T-helper 1 cell treated with Interleukin-12 subunit alpha and Interleukin-12 subunit beta and Interleukin-4 antibody, amounts not matched to agents 30 ng/mL and 1 ng/mL, for 36 hours (primary cell): ENCODE data around the gene VIT. TPM values are rescaled to one million over a fixed set of nuclear protein-coding genes. Genes with fewer than 3 reads are reported as not detected.
"Not testable (repeated sequence)": the region's sequence is repeated elsewhere in the genome, so short reads cannot be mapped to it uniquely, and the experiment has no call there.

Source experiments
- intact Hi-C: fragments of 100-400 bp; cut with micrococcal nuclease; formaldehyde crosslinking; loops from one replicate; pipeline ENCODE4 v1.15.1; 2024
- total RNA-seq: library from RNA; stranded (reverse); gene quantifications from 2 replicates; pipeline ENCODE4 v1.2.3, GENCODE V29; 2022

The VIT gene
- total RNA-seq, 1 donor from 2014 or later: not detected

DNA sequence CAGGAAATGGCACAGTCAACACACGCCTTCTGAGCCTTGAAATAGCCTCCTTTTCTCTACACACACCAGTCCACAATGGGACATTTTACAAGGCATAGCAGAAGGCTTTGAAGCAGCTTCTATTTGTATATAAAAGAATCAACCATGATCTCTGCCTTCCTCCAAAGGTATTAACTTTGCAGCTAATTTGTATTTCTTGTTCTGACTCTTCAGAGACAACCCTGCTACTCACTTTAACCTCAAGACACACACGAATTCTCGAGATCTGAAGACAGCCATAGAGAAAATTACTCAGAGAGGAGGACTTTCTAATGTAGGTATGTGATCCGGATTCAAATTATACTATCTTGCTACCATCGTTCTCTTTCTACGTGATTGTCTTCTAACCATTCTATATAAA, 104.6 kb downstream of the VIT start:
- intact Hi-C loops: no loop called here

DNA sequence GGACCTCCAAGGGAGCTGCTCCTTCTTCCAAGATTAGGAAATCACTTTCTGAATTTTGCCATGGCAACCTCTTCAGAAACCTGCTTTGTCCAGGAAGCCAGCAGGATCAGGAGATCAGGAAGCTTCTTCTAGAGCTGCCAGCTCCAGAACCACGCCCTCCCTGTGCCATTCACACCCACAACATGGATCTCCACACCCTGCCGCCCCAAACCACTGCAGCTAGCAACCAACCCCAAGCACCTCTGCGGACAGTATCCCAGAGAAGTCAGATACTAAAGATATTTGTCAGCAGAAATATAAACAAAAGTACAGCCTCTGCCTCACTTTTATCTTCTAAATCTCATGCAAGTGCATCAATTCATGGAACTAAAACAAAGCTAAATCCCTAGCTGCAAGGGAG, 106.4 kb downstream of the VIT start:
- intact Hi-C loops: no loop called here

- intact Hi-C loops: no loop called here
Observed at GRCh38 chr2:36805635-36806224, 109.2 kb downstream of the VIT start.

DNA sequence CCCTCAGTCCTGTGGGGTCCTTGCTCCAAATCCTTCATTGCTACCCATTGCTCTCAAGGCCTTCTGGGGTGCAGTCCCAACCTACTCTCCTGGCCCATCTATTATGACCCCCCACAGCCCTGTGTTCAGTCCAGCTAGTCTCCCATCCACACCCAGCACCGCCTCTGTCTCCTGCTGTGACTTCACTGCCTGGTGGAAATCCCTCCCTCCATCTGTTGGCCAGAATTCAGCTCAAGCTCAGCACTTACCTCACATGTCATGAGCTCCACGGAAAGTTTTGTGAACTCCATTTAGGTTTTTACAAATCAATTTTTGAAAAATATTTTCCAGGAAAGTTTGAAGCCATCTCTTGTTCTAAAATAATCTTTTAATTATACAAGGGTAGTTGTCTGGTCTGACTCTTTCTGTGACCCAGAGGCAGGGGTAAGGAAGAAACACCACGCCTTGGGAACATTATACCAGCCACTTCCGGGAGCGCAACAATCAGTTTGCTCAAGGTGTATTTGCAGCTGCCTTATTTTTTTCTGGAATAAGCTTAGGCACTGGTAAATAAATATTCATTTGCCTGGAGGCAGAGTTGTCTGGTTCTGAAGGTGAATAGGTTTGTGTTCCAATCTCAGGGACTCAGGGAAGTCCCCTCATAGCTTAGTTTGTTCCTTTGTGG, 110.8 kb downstream of the VIT start:
- intact Hi-C loops: no loop called here

- intact Hi-C loops: no loop called here
Observed at GRCh38 chr2:36808386-36809068, 112.0 kb downstream of the VIT start.

- intact Hi-C loops: no loop called here
Observed at GRCh38 chr2:36809069-36809445, 112.5 kb downstream of the VIT start.

GRCh38 chr2:36811071-36811470, 114.6 kb downstream of the VIT start:
- intact Hi-C loops: no loop called here

DNA sequence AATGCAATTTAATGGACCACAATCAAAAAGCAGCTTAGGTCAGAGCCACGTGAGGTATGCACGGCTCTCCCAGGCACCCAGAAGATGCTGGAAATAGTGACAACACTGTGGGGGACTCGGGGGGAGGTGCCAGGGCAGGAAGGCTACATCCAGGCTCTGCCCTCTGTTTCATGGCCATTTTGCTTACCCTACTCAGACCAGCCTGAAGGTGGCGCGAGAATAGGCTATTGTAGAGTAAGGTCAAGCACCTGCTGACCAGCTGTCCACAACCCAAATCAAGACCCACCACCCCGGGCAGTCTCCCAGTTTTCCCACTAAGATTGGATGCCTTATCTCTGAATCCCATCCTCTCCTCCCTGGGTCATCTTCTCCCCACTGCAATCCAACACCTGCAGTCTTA, 115.7 kb downstream of the VIT start:
- intact Hi-C loops: no loop called here

GRCh38 chr2:36818542-36818941, 122.0 kb downstream of the VIT start:
- intact Hi-C loops: no loop called here

DNA sequence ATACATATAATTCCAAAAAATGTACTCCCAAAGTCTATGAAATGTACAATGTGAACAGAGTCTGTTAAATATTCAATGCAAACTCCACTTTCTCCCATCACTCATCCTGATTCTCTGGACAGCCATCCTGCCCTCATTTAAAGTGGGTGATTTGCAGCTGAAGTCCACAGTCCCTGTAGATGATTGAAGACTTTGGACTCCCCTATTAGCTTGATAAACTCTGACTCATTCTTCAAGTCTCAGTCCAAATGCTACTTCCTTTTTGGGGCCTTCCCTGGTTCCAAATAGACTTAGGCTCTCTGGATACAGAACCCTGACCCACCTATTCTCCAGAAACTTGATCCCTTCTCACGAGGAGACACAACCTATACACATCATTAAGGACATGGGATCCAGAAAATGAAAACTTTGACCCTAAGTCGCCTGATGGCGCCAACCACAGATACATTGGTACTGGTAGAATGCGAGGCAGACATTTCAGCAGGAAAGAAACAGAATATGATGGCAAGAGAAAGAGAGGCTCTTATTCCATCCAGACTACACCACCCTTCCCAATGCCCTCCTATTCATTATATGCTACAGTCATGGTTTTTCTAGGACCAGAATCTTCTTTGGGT, 122.7 kb downstream of the VIT start:
- intact Hi-C loops: no loop called here

DNA sequence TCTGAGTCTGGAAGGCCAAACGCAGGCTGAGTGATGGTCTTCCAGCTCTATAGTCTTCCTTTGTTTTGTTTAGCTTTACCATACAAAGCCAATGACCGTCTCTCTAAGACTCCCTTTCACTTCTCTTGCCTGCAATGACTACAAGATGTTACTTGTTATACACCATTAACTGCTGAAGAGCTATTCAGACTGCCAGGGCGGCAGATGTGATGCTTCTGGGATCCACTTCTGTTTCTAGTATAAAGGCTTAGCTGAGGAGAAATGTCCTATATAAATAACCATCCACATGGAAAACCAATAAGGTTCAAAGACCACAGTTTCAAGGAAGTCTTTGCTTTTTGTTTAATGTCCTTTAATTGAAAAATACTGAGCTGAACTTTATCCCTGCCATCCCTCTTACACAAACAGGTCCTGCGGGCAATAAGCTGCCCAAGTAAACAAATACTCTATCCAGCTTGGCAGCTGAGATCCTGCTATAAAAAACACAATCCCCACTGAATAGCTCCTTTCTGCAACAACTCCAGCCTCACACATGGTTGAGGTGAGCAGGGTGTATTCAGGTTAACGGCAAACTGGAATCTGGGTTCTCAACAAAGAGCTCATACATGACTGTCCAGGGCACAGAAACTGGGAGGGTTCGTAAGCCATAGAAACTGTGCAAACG, 124.6 kb downstream of the VIT start:
- intact Hi-C loops: no loop called here

DNA sequence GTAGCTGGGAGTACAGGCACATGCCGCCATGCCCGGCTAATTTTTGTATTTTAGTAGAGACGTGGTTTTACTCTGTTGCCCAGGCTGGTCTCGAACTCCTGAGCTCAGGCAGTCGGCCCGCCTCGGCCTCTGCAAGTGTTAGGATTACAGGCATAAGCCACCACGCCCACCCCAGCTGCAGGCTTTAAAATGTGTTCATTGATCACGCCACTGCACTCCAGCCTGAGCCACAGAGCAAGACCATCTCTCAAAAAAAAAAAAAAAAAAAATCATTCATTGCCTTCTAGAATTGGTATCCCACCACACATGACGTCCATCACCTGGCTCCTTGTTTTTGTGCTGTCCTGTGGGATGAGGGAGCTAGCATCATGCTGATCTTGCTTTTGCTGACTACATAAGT, 127.4 kb downstream of the VIT start:
- intact Hi-C loops: no loop called here

DNA sequence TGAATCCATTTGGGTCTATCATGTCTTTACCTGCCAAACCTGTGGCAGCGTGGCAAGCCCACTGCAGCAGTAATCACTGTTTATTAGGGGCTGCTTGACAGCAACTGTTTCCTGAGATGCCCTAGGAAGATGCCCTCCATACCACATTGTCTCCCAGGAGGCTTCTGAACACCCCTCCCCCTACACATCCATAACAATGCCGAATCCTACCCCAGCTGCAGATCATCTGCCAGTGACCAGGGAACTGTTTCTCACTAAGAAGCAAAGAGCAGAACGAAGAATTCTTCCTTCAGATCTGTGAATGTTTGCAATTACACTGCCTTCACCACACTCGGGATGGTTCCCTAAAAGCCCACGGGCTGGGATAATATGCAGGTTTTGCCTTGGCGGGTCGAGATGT, 127.8 kb downstream of the VIT start:
- intact Hi-C loops: no loop called here

DNA sequence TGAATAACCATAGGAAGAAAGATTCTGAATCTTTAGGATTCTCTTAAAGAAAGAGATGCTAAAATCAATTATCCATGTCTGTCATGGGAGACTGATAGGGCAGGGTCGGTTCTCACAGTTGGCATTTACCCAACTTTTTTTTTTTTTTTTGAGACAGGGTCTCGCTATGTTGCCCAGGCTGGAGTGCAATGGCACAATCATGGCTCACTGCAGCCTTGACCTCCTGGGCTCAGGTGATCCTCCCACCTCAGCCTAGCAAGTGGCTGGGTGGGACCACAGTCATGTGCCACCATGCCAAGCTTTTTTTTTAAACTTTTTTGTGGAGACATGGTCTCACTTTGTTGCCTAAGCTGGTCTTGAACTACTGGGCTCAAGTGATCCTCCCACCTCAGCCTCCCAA, 128.2 kb downstream of the VIT start:
- intact Hi-C loops: not testable (repeated sequence)

GRCh38 chr2:36831185-36831584, 134.7 kb downstream of the VIT start:
- intact Hi-C loops: no loop called here

DNA sequence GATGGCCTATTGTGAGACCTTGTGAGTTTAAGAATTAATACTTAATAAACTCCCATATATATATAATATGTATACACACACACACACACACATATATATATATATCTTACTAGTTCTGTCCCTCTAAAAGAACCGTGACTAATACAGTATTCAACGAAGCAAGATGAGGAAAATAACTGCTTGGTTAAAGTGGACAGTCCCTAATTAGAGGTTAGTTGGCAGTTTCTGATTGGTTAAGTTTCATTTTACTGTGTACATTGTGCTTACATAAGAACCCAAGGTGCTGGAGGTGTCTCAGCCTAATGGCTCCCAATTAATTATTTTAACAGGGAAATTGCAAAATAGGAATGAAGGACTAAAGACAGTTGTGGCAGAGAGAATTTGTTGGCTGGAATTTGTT, 137.7 kb downstream of the VIT start:
- intact Hi-C loops: no loop called here

DNA sequence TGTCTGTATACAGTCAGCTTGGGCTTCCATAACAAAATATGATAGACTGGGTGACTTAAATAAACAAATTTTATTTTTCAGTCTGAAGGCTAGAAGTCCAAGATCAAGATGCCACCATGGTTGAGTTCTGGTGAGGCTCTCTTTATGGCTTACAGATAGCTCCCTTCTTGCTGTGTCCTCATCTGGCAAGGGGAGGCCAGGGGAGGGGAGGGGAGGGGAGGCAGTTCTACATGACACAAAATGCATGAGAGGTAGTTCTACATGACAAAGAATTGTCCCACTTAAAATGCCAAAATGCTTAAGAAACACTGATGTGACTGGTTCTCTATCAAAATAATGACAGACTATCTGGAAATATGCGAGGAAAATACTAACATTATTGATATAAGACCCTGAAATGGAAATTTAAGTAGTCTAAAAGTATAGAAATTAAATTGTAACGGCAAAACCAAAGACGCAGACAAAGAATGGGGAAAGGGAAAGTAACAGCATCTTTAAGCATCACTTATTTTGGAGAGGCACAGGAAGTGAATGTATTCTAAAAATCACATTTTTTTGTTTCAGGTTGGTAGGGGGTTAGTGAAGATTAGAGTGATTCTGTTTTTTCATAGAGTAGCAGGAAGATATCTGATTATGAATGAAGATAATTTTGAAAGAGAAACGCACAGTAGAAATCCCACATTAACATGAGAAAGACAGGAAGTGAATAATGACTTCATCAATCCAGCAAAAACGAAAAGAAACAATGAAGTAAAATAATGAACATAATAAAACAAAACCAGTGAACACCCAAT, 138.4 kb downstream of the VIT start:
- intact Hi-C loops: no loop called here

DNA sequence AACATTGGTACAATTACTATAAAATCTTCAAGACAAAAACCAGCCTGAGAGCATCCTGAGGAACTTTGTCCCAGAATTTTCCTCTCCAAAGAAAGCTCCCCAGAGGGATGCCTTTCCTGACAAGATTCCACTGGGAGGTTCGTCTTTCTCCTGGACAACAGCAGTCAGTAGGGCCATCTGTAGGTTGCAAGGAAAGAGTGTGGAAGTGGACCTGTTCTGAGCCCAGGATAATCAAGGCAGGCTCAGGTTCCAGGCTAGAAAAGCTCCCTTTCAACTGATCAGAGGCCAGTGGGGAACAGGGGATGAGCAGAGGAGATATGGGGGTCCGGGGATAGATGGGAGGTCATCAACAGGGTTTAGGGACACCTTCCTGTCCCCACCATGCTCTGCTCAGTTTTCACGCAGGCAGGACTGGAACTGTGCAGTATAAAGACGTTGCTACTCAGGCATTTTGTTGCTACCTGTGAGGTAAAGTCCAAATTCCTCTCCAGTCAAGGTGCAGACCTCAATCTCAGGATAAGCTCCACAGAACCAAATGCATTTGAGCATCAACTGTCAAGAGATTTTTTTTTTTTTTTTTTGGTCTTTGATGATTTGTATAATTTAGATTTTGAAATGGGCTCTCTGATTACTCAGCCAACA, 143.6 kb downstream of the VIT start:
- intact Hi-C loops: no loop called here

GRCh38 chr2:36843838-36844237, 147.3 kb downstream of the VIT start:
- intact Hi-C loops: no loop called here

- intact Hi-C loops: no loop called here
Observed at GRCh38 chr2:36849265-36849664, 152.8 kb downstream of the VIT start.

GRCh38 chr2:36854241-36854640, 157.7 kb downstream of the VIT start:
- intact Hi-C loops: no loop called here
